GM18502 (cell line): Measurements from ENCODE around the gene LPP.

Experiments used
- ATAC-seq: cut with Tn5 transposase; IDR thresholded peaks from one replicate; pipeline ENCODE4 v1.9.1; 2021; ENCODE audit warnings: mild to moderate bottlenecking; ENCODE audit not compliant: unreplicated experiment, poor library complexity

The LPP gene

GRCh38 chr3:188888321-188889053 lies 734.5 kb downstream of the LPP start:
- ATAC-seq, result no peak

- ATAC-seq, result no peak
Observed at GRCh38 chr3:188889054-188889491, 735.1 kb downstream of the LPP start.

GRCh38 chr3:188890572-188891270 lies 736.8 kb downstream of the LPP start:
- no peak for ATAC-seq

GRCh38 chr3:188899881-188900280 lies 745.9 kb downstream of the LPP start:
- ATAC-seq, result no peak

GRCh38 chr3:188900421-188900951 lies 746.5 kb downstream of the LPP start:
- no peak for ATAC-seq

GRCh38 chr3:188901126-188901525 lies 747.2 kb downstream of the LPP start:
- no peak for ATAC-seq

- no peak for ATAC-seq
Observed at GRCh38 chr3:188901671-188902287, 747.8 kb downstream of the LPP start.

- no peak for ATAC-seq
Observed at GRCh38 chr3:188904670-188905069, 750.7 kb downstream of the LPP start.

GRCh38 chr3:188905547-188905946 lies 751.6 kb downstream of the LPP start:
- ATAC-seq, result no peak

GRCh38 chr3:188906236-188906635 lies 752.3 kb downstream of the LPP start:
- ATAC-seq, result no peak

- no peak for ATAC-seq
Observed at GRCh38 chr3:188908002-188908850, 754.3 kb downstream of the LPP start.

GRCh38 chr3:188911026-188911850 lies 757.3 kb downstream of the LPP start:
- no peak for ATAC-seq

- no peak for ATAC-seq
Observed at GRCh38 chr3:188913084-188913483, 759.1 kb downstream of the LPP start.

GRCh38 chr3:188914552-188914951 lies 760.6 kb downstream of the LPP start:
- peak; percentile 76 for ATAC-seq

- peak; percentile 37 for ATAC-seq
Observed at GRCh38 chr3:188915127-188915526, 761.2 kb downstream of the LPP start.

GRCh38 chr3:188916934-188917401 lies 763.0 kb downstream of the LPP start:
- ATAC-seq, result peak; percentile 72

GRCh38 chr3:188918093-188918492 lies 764.1 kb downstream of the LPP start:
- no peak for ATAC-seq

- no peak for ATAC-seq
Observed at GRCh38 chr3:188923671-188924070, 769.7 kb downstream of the LPP start.

GRCh38 chr3:188925376-188925775 lies 771.4 kb downstream of the LPP start:
- ATAC-seq, result no peak
